GM12878 (cell line): Measurements from ENCODE around the gene ANXA4. TPM values are rescaled to one million over a fixed set of nuclear protein-coding genes. Genes with fewer than 3 reads are reported as not detected.
A peak's percentile ranks its signal among the peaks of the same experiment; 100 is the strongest.

Experiments
- BMI1 ChIP-seq: fragments of 450-650 bp; IDR thresholded peaks from 2 replicates; pipeline ENCODE4 v1.6.1; 2016; ENCODE audit warnings: mild to moderate bottlenecking, moderate library complexity, borderline replicate concordance
- CREM ChIP-seq: IDR thresholded peaks from 2 replicates; pipeline ENCODE4 v1.6.1; 2014; ENCODE audit warnings: antibody characterized with exemption, low read depth
- EP300 ChIP-seq, 2 experiments: fragments of 150-350 bp in 1 of 2; IDR thresholded peaks; 2 replicates each; pipeline ENCODE4 v1.6.1; 2011 to 2012; ENCODE audit warnings: low read depth in 2 of 2, low read length in 2 of 2, borderline replicate concordance in 1 of 2, improper control_type of control experiment in 1 of 2, inconsistent platforms in 1 of 2; ENCODE audit not compliant: control insufficient read depth in 1 of 2
- HDAC2 ChIP-seq: fragments of 200-600 bp; sonication (generic); IDR thresholded peaks from 2 replicates; pipeline ENCODE4 v1.6.1; 2017
- KDM1A ChIP-seq: fragments of 200-600 bp; sonication (generic); IDR thresholded peaks from 2 replicates; pipeline ENCODE4 v1.6.1; 2016; ENCODE audit warnings: borderline replicate concordance
- MEF2A ChIP-seq: IDR thresholded peaks from 2 replicates; pipeline ENCODE4 v1.6.1; 2011; ENCODE audit warnings: low read depth, mild to moderate bottlenecking, low read length, moderate library complexity; ENCODE audit not compliant: insufficient read depth
- MTA2 ChIP-seq: fragments of 450-650 bp; IDR thresholded peaks from 2 replicates; pipeline ENCODE4 v1.6.1; 2016; ENCODE audit warnings: low read depth, mild to moderate bottlenecking, moderate library complexity
- MXI1 ChIP-seq: fragments of 150-350 bp; IDR thresholded peaks from 2 replicates; pipeline ENCODE4 v1.6.1; 2011; ENCODE audit warnings: low read depth, mild to moderate bottlenecking, inconsistent platforms, low read length, improper control_type of control experiment
- NBN ChIP-seq: fragments of 450-650 bp; IDR thresholded peaks from 2 replicates; pipeline ENCODE4 v1.6.1; 2016
- NFIC ChIP-seq: IDR thresholded peaks from 2 replicates; pipeline ENCODE4 v1.6.1; 2012; ENCODE audit warnings: low read depth, mild to moderate bottlenecking, inconsistent platforms, low read length, moderate library complexity
- NR2F1 ChIP-seq: fragments of 450-650 bp; conservative IDR thresholded peaks from 2 replicates; pipeline ENCODE4 v1.6.1; 2017; ENCODE audit warnings: mild to moderate bottlenecking
- RAD51 ChIP-seq: fragments of 450-650 bp; IDR thresholded peaks from 2 replicates; pipeline ENCODE4 v1.6.1; 2016; ENCODE audit warnings: moderate library complexity, mild to moderate bottlenecking, inconsistent platforms
- RUNX3 ChIP-seq: IDR thresholded peaks from 2 replicates; pipeline ENCODE4 v1.6.1; 2012; ENCODE audit warnings: low read length, inconsistent platforms
- SMAD5 ChIP-seq: IDR thresholded peaks from 2 replicates; pipeline ENCODE4 v1.6.1; 2016; ENCODE audit warnings: antibody characterized with exemption, low read depth
- YY1 ChIP-seq: IDR thresholded peaks from 2 replicates; pipeline ENCODE4 v1.6.1; 2011; ENCODE audit warnings: low read depth, mild to moderate bottlenecking, low read length
- ZNF384 ChIP-seq: IDR thresholded peaks from 2 replicates; pipeline ENCODE4 v1.6.1; 2012; ENCODE audit warnings: low read depth, mild to moderate bottlenecking, low read length, improper control_type of control experiment, borderline replicate concordance
- ZNF622 ChIP-seq: fragments of 450-650 bp; IDR thresholded peaks from 2 replicates; pipeline ENCODE4 v1.6.1; 2017; ENCODE audit warnings: mild to moderate bottlenecking, inconsistent platforms
- polyA plus RNA-seq, 11 experiments: library from polyadenylated mRNA; depleted of rRNA in 4 of 11; unstranded in 6 of 11; stranded (reverse) in 5 of 11; fragments of >200 nt; fragmentation: Nextera tagmentation in 4 of 11; fragmentation: Illumina TruSeq in 1 of 11; extraction: Ambion mirVana in 4 of 11; extraction: Trizol in 1 of 11; gene quantifications; 1 replicate in 1 of 11; 2 replicates in 10 of 11; pipeline versions ENCODE4 v1.2.1 to v1.2.3, GENCODE V29; 2011 to 2016; ENCODE audit warnings: inconsistent platforms in 2 of 11, missing spikeins in 2 of 11, low read depth in 1 of 11
- total RNA-seq, 4 experiments: library from RNA; depleted of rRNA in 3 of 4; stranded (reverse); fragments of >200 nt in 3 of 4; fragmentation: Illumina TruSeq in 1 of 4; extraction: Trizol in 1 of 4; gene quantifications; 2 replicates each; pipeline versions ENCODE4 v1.2.1 to v1.2.3, GENCODE V29; 2013 to 2021
- TF ChIP-seq, protein P1 (sequence below): IDR thresholded peaks from 2 replicates; pipeline ENCODE4 v1.6.1; 2012; ENCODE audit warnings: improper control_type of control experiment, low read depth, low read length; ENCODE audit not compliant: insufficient replicate concordance
- TF ChIP-seq, protein P2 (sequence below): fragments of 450-650 bp; IDR thresholded peaks from 2 replicates; pipeline ENCODE4 v1.6.1; 2018; ENCODE audit warnings: mild to moderate bottlenecking, low read depth, moderate library complexity; ENCODE audit not compliant: partially characterized antibody
- TF ChIP-seq, protein P3 (sequence below), 3 experiments: IDR thresholded peaks in 2 of 3; conservative IDR thresholded peaks in 1 of 3; 2 replicates each; pipeline ENCODE4 v1.5.1; 2011; ENCODE audit warnings: low read depth in 3 of 3, low read length in 3 of 3, mild to moderate bottlenecking in 3 of 3, control low read depth in 2 of 3, moderate library complexity in 2 of 3, inconsistent platforms in 1 of 3, mixed read lengths in 1 of 3; ENCODE audit not compliant: control insufficient read depth in 2 of 3, insufficient read depth in 1 of 3; ENCODE audit errors: extremely low read depth in 1 of 3

The ANXA4 gene
- total and polyA plus RNA-seq, 10 of the 15 experiments (the other 5 are each of a cell fraction or from before 2014, with no cell fraction given) = 16.3 to 97.2 (median 71.0) TPM

DNA sequence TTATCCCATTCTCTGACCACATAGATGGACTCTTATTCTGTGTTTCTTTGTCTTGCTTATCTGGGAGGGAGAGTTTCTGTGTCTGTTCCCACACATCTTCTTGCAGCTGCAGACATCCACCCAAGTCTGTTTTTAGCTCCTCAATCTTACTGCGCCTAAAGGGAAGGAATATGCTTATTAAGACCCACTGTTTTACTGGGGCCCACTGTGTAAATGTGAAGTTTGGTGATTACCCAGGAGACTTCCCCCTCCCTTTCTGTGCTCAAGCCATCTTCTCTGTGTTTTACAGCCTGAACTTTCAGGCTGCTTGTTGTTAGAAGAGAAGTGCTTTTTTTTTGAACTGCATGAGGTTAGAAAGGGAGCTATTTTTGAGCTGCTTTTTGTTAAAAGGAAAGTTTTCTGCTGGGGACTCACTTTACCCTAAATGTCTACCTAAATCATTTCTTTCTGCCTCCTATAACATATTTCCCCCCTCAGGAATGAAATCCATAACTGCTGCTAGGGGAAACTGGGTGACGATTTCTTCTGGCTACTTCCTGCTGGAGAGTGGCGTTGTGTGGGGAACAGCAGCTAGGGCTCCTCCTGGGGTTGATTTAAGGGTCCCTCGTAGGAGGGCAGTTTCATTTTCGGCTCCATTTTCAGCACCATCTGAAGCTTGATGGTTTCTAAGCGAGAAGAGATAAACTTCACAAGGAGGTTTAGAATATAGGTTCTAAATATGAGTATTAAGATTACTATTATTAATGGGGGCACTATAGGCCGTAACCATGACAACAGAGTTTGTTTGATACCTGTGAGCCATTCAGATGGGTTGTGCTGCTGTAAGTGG lies 48.1 kb downstream of the ANXA4 start (continued):
- TF ChIP-seq, protein P1, sequence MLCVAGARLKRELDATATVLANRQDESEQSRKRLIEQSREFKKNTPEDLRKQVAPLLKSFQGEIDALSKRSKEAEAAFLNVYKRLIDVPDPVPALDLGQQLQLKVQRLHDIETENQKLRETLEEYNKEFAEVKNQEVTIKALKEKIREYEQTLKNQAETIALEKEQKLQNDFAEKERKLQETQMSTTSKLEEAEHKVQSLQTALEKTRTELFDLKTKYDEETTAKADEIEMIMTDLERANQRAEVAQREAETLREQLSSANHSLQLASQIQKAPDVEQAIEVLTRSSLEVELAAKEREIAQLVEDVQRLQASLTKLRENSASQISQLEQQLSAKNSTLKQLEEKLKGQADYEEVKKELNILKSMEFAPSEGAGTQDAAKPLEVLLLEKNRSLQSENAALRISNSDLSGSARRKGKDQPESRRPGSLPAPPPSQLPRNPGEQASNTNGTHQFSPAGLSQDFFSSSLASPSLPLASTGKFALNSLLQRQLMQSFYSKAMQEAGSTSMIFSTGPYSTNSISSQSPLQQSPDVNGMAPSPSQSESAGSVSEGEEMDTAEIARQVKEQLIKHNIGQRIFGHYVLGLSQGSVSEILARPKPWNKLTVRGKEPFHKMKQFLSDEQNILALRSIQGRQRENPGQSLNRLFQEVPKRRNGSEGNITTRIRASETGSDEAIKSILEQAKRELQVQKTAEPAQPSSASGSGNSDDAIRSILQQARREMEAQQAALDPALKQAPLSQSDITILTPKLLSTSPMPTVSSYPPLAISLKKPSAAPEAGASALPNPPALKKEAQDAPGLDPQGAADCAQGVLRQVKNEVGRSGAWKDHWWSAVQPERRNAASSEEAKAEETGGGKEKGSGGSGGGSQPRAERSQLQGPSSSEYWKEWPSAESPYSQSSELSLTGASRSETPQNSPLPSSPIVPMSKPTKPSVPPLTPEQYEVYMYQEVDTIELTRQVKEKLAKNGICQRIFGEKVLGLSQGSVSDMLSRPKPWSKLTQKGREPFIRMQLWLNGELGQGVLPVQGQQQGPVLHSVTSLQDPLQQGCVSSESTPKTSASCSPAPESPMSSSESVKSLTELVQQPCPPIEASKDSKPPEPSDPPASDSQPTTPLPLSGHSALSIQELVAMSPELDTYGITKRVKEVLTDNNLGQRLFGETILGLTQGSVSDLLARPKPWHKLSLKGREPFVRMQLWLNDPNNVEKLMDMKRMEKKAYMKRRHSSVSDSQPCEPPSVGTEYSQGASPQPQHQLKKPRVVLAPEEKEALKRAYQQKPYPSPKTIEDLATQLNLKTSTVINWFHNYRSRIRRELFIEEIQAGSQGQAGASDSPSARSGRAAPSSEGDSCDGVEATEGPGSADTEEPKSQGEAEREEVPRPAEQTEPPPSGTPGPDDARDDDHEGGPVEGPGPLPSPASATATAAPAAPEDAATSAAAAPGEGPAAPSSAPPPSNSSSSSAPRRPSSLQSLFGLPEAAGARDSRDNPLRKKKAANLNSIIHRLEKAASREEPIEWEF = peak; percentile 23
- no peak for TF ChIP-seq MTA2
- peak; percentile 55 for TF ChIP-seq NFIC
- peak; percentile 56; the same call in 1 of the 2 replicates for TF ChIP-seq YY1
- peak; percentile 28; the same call in 1 of the 2 replicates for TF ChIP-seq CREM
- peak; percentile 51; the same call in 1 of the 2 replicates for TF ChIP-seq ZNF384
- TF ChIP-seq KDM1A = no peak
- peak; percentile 56; the same call in 1 of the 2 replicates for TF ChIP-seq NBN
- TF ChIP-seq RAD51 = no peak
- peak; percentile 74 for TF ChIP-seq NR2F1
- peak; percentile 38 for TF ChIP-seq RUNX3
- no peak for TF ChIP-seq HDAC2
- TF ChIP-seq MEF2A = peak; percentile 66; the same call in 1 of the 2 replicates
- peak in 1 of 2 experiments; percentile 17; a peak in 1 of 4 replicates for TF ChIP-seq EP300 (IDR thresholded peaks at IDR 0.05; ENCODE audit: borderline replicate concordance in 1 of 2, control insufficient read depth in 1 of 2, low read depth in 2 of 2, low read length in 2 of 2)
- TF ChIP-seq SMAD5 = no peak
- TF ChIP-seq, protein P2, sequence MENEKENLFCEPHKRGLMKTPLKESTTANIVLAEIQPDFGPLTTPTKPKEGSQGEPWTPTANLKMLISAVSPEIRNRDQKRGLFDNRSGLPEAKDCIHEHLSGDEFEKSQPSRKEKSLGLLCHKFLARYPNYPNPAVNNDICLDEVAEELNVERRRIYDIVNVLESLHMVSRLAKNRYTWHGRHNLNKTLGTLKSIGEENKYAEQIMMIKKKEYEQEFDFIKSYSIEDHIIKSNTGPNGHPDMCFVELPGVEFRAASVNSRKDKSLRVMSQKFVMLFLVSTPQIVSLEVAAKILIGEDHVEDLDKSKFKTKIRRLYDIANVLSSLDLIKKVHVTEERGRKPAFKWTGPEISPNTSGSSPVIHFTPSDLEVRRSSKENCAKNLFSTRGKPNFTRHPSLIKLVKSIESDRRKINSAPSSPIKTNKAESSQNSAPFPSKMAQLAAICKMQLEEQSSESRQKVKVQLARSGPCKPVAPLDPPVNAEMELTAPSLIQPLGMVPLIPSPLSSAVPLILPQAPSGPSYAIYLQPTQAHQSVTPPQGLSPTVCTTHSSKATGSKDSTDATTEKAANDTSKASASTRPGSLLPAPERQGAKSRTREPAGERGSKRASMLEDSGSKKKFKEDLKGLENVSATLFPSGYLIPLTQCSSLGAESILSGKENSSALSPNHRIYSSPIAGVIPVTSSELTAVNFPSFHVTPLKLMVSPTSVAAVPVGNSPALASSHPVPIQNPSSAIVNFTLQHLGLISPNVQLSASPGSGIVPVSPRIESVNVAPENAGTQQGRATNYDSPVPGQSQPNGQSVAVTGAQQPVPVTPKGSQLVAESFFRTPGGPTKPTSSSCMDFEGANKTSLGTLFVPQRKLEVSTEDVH = peak; percentile 21
- TF ChIP-seq ZNF622 = no peak
- TF ChIP-seq, protein P3, sequence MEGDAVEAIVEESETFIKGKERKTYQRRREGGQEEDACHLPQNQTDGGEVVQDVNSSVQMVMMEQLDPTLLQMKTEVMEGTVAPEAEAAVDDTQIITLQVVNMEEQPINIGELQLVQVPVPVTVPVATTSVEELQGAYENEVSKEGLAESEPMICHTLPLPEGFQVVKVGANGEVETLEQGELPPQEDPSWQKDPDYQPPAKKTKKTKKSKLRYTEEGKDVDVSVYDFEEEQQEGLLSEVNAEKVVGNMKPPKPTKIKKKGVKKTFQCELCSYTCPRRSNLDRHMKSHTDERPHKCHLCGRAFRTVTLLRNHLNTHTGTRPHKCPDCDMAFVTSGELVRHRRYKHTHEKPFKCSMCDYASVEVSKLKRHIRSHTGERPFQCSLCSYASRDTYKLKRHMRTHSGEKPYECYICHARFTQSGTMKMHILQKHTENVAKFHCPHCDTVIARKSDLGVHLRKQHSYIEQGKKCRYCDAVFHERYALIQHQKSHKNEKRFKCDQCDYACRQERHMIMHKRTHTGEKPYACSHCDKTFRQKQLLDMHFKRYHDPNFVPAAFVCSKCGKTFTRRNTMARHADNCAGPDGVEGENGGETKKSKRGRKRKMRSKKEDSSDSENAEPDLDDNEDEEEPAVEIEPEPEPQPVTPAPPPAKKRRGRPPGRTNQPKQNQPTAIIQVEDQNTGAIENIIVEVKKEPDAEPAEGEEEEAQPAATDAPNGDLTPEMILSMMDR (IDR thresholded peaks at IDR 0.05 in 2 of 3, conservative IDR thresholded peaks at IDR 0.05 in 1 of 3; ENCODE audit: control insufficient read depth in 2 of 3, extremely low read depth in 1 of 3, insufficient read depth in 1 of 3, low read depth in 3 of 3, low read length in 3 of 3) = no peak
- 0 out of 2 replicates have a peak, but pooled peaks have one; percentile 57 for TF ChIP-seq MXI1
- TF ChIP-seq BMI1 = peak; percentile 98
